Measurements from ENCODE around the gene PPM1G.

PPM1G gene

GRCh38 chr2:27378809-27379290 lies 30.5 kb downstream of the PPM1G start:
- DNase-seq (ENCODE audit: low read depth in 2 of 2) = no peak
- TF ChIP-seq, protein P1, sequence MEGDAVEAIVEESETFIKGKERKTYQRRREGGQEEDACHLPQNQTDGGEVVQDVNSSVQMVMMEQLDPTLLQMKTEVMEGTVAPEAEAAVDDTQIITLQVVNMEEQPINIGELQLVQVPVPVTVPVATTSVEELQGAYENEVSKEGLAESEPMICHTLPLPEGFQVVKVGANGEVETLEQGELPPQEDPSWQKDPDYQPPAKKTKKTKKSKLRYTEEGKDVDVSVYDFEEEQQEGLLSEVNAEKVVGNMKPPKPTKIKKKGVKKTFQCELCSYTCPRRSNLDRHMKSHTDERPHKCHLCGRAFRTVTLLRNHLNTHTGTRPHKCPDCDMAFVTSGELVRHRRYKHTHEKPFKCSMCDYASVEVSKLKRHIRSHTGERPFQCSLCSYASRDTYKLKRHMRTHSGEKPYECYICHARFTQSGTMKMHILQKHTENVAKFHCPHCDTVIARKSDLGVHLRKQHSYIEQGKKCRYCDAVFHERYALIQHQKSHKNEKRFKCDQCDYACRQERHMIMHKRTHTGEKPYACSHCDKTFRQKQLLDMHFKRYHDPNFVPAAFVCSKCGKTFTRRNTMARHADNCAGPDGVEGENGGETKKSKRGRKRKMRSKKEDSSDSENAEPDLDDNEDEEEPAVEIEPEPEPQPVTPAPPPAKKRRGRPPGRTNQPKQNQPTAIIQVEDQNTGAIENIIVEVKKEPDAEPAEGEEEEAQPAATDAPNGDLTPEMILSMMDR (IDR thresholded peaks at IDR 0.05; ENCODE audit: low read depth, low read length) = no peak
- H3K4me3 ChIP-seq (replicated peaks in 1 of 2; ENCODE audit: low read depth in 2 of 2, low read length in 2 of 2) = peak overlapping the region in 1 of 2 donors; percentile 78

- no peak overlapping the region for H3K4me3 ChIP-seq (replicated peaks in 1 of 2; ENCODE audit: low read depth in 2 of 2, low read length in 2 of 2)
- TF ChIP-seq, protein P1 (IDR thresholded peaks at IDR 0.05; ENCODE audit: low read depth, low read length) = no peak
- DNase-seq (ENCODE audit: low read depth in 2 of 2) = peak in 1 of 2 donors; percentile 30
These were observed 31.1 kb downstream of the PPM1G start for GRCh38 chr2:27378096-27378808.

DNA sequence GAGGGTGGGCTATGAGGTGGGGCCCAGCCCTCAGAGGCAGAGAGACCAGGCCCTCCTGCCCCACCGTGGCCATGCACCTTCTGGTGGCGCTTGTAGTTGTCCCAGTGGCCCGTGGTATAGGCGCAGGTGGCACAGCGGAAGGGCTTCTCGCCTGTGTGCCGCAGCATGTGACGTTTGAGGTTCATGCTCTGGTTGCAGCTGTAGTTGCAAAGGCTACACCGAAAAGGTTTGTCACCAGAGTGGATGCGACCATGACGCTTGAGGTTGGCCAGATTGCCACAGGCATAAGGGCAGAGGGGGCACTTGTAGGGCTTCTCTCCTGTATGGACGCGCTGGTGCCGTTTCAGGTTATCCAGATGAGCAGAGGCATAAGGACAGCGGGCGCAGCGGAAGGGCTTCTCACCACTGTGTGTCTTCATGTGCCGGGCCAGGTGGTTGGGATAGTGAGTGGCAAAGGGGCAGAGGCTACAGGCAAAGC lies 31.7 kb downstream of the PPM1G start:
- H3K4me3 ChIP-seq (replicated peaks in 1 of 2; ENCODE audit: low read depth in 2 of 2, low read length in 2 of 2) = no peak overlapping the region
- TF ChIP-seq, protein P1 (IDR thresholded peaks at IDR 0.05; ENCODE audit: low read depth, low read length) = no peak
- no peak for DNase-seq (ENCODE audit: low read depth in 2 of 2)

- DNase-seq (ENCODE audit: low read depth in 2 of 2) = no peak
These were observed 32.3 kb downstream of the PPM1G start for GRCh38 chr2:27376866-27377617.

GRCh38 chr2:27376151-27376865 lies 33.1 kb downstream of the PPM1G start:
- DNase-seq (ENCODE audit: low read depth in 2 of 2) = no peak
- H3K4me3 ChIP-seq (replicated peaks in 1 of 2; ENCODE audit: low read depth in 2 of 2, low read length in 2 of 2) = no peak overlapping the region
- TF ChIP-seq, protein P1 (IDR thresholded peaks at IDR 0.05; ENCODE audit: low read depth, low read length) = no peak

More at GRCh38 chr2:27376866-27377617, 32.3 kb downstream of the PPM1G start:
- TF ChIP-seq, protein P1 (IDR thresholded peaks at IDR 0.05; ENCODE audit: low read depth, low read length) = no peak
- H3K4me3 ChIP-seq (replicated peaks in 1 of 2; ENCODE audit: low read depth in 2 of 2, low read length in 2 of 2) = no peak overlapping the region

- no peak overlapping the region for H3K4me3 ChIP-seq (replicated peaks in 1 of 2; ENCODE audit: low read depth in 2 of 2, low read length in 2 of 2)
- TF ChIP-seq, protein P1 (IDR thresholded peaks at IDR 0.05; ENCODE audit: low read depth, low read length) = no peak
- no peak for DNase-seq (ENCODE audit: low read depth in 2 of 2)
These were observed 33.8 kb downstream of the PPM1G start for GRCh38 chr2:27375513-27376099.

Data from cardiac fibroblast (primary cell).